ENCODE data around the gene PRDM7.
"Not testable (repeated sequence)": the region's sequence is repeated elsewhere in the genome, so short reads cannot be mapped to it uniquely, and the experiment has no call there.

- not testable (repeated sequence) for TF ChIP-seq POLR2A (IDR thresholded peaks at IDR 0.05; ENCODE audit: low read length); GATA1 (IDR thresholded peaks at IDR 0.05; ENCODE audit: low read depth, low read length)
These were observed 17.7 kb upstream of the PRDM7 start for GRCh38 chr16:90094791-90095190.
